Stimulated activated CD4-positive, alpha-beta T cell treated with anti-CD3 and anti-CD28 coated beads, Interleukin-4, amount 100 ng/mL, for 48 hours (primary cell): Measurements from ENCODE around the gene DNAH11.
"Not testable (repeated sequence)": the region's sequence is repeated elsewhere in the genome, so short reads cannot be mapped to it uniquely, and the experiment has no call there.

Experiments used
- DNase-seq, 2 donors: peaks; one replicate each; pipeline ENCODE4 v3.0.0-alpha.2; 2020; ENCODE audit warnings: low read depth in 2 of 2

Gene DNAH11

GRCh38 chr7:21771906-21772610 lies 229.2 kb downstream of the DNAH11 start:
- DNase-seq = no peak

GRCh38 chr7:21773326-21773725 lies 230.5 kb downstream of the DNAH11 start:
- no peak for DNase-seq

- DNase-seq = no peak
Measured at GRCh38 chr7:21777921-21778320, 235.1 kb downstream of the DNAH11 start.

- DNase-seq = no peak
Measured at GRCh38 chr7:21778953-21779352, 236.1 kb downstream of the DNAH11 start.

GRCh38 chr7:21782996-21783395 lies 240.2 kb downstream of the DNAH11 start:
- no peak for DNase-seq

GRCh38 chr7:21784989-21785388 lies 242.2 kb downstream of the DNAH11 start:
- DNase-seq = no peak

GRCh38 chr7:21805791-21806190 lies 263.0 kb downstream of the DNAH11 start:
- no peak for DNase-seq

GRCh38 chr7:21806388-21806787 lies 263.5 kb downstream of the DNAH11 start:
- DNase-seq = no peak

GRCh38 chr7:21819048-21819447 lies 276.2 kb downstream of the DNAH11 start:
- peak in 1 of 2 donors; percentile 4 for DNase-seq

- DNase-seq = no peak
Measured at GRCh38 chr7:21828841-21829240, 286.0 kb downstream of the DNAH11 start.

- DNase-seq = no peak
Measured at GRCh38 chr7:21829731-21830130, 286.9 kb downstream of the DNAH11 start.

- DNase-seq = no peak
Measured at GRCh38 chr7:21844742-21845141, 301.9 kb downstream of the DNAH11 start.

- DNase-seq = no peak
Measured at GRCh38 chr7:21850531-21851285, 307.9 kb downstream of the DNAH11 start.

GRCh38 chr7:21851559-21851967 lies 308.7 kb downstream of the DNAH11 start:
- no peak for DNase-seq

GRCh38 chr7:21865631-21866204 lies 322.9 kb downstream of the DNAH11 start:
- not testable (repeated sequence) for DNase-seq

- DNase-seq = no peak
Measured at GRCh38 chr7:21866731-21867130, 323.9 kb downstream of the DNAH11 start.

- DNase-seq = no peak
Measured at GRCh38 chr7:21867226-21867625, 324.4 kb downstream of the DNAH11 start.

GRCh38 chr7:21867816-21868575 lies 325.2 kb downstream of the DNAH11 start:
- no peak for DNase-seq

- DNase-seq = no peak
Measured at GRCh38 chr7:21868576-21868850, 325.7 kb downstream of the DNAH11 start.

- no peak for DNase-seq
Measured at GRCh38 chr7:21869785-21870402, 327.1 kb downstream of the DNAH11 start.

GRCh38 chr7:21883069-21883468 lies 340.2 kb downstream of the DNAH11 start:
- DNase-seq = no peak

- not testable (repeated sequence) for DNase-seq
Measured at GRCh38 chr7:21883501-21883900, 340.7 kb downstream of the DNAH11 start.
